WTC11 (cell line): ENCODE data around the gene SYTL4. TPM values are rescaled to one million over a fixed set of nuclear protein-coding genes. Genes with fewer than 3 reads are reported as not detected.
"Not testable (repeated sequence)": the region's sequence is repeated elsewhere in the genome, so short reads cannot be mapped to it uniquely, and the experiment has no call there.

Experiments used
- ATAC-seq: fragments of 200-7000 bp; cut with Tn5 transposase; 2 replicates; pipeline ENCODE4 v1.10.0; 2021; ENCODE audit warnings: mild to moderate bottlenecking, moderate library complexity
- CTCF ChIA-PET: fragments of 300-600 bp; sonication (Branson Sonifier 250); formaldehyde crosslinking; loops from one replicate; lab custom pipeline; 2021; ENCODE audit warnings: antibody characterized with exemption; lab: Charles Lee
- POLR2A ChIA-PET: fragments of 350-600 bp; sonication (Branson Sonifier 250); formaldehyde crosslinking; loops from one replicate; lab custom pipeline; 2021; ENCODE audit warnings: antibody characterized with exemption; lab: Charles Lee
- DNase-seq: peaks from one replicate; pipeline ENCODE4 v3.0.0; 2021; ENCODE audit warnings: low spot score
- H3K27ac Mint-ChIP-seq: 2 replicates; pipeline ENCODE4 v1.8.0; 2021; ENCODE audit warnings: mixed read lengths
- H3K27me3 Mint-ChIP-seq: 2 replicates; pipeline ENCODE4 v1.8.0; 2021; ENCODE audit warnings: low read depth, mild to moderate bottlenecking, moderate library complexity, mixed read lengths
- H3K36me3 Mint-ChIP-seq: 2 replicates; pipeline ENCODE4 v1.8.0; 2021; ENCODE audit warnings: mixed read lengths
- H3K4me1 Mint-ChIP-seq: 2 replicates; pipeline ENCODE4 v1.8.0; 2022; ENCODE audit warnings: mixed read lengths
- H3K4me3 Mint-ChIP-seq: 2 replicates; pipeline ENCODE4 v1.8.0; 2021; ENCODE audit warnings: mild to moderate bottlenecking, moderate library complexity, mixed read lengths
- H3K9me3 Mint-ChIP-seq: 2 replicates; pipeline ENCODE4 v1.8.0; 2021; ENCODE audit warnings: mixed read lengths
- ATF2 ChIP-seq: sonication (generic); formaldehyde crosslinking; IDR thresholded peaks from 2 replicates; pipeline ENCODE4 v1.8.1; 2022; ENCODE audit warnings: low read depth, missing genetic modification reagents, borderline replicate concordance
- CTCF ChIP-seq: fragments of 200-600 bp; IDR thresholded peaks from 2 replicates; pipeline ENCODE4 v1.8.0; 2022; ENCODE audit warnings: antibody characterized with exemption
- FOXJ3 ChIP-seq: sonication (generic); formaldehyde crosslinking; IDR thresholded peaks from 2 replicates; pipeline ENCODE4 v1.9.0; 2021; ENCODE audit warnings: missing genetic modification reagents, mild to moderate bottlenecking, borderline replicate concordance
- FOXK1 ChIP-seq: sonication (generic); formaldehyde crosslinking; IDR thresholded peaks from 2 replicates; pipeline ENCODE4 v1.8.0; 2022; ENCODE audit warnings: mild to moderate bottlenecking, moderate library complexity, missing genetic modification reagents
- IRF2 ChIP-seq: sonication (generic); formaldehyde crosslinking; IDR thresholded peaks from 2 replicates; pipeline ENCODE4 v1.8.0; 2022; ENCODE audit warnings: low read depth, missing genetic modification reagents, borderline replicate concordance
- MAX ChIP-seq: sonication (generic); formaldehyde crosslinking; IDR thresholded peaks from 2 replicates; pipeline ENCODE4 v1.8.0; 2022; ENCODE audit warnings: mild to moderate bottlenecking, missing genetic modification reagents
- MXD4 ChIP-seq: fragments of 250-450 bp; sonication (Bioruptor Pico); IDR thresholded peaks from 2 replicates; pipeline ENCODE4 v1.8.0; 2021; ENCODE audit warnings: mild to moderate bottlenecking, moderate library complexity, borderline replicate concordance
- OVOL2 ChIP-seq: fragments of 250-450 bp; sonication (Bioruptor Pico); IDR thresholded peaks from 2 replicates; pipeline ENCODE4 v1.9.0; 2021; ENCODE audit warnings: mild to moderate bottlenecking, borderline replicate concordance
- SMAD3 ChIP-seq: sonication (generic); formaldehyde crosslinking; IDR thresholded peaks from 2 replicates; pipeline ENCODE4 v1.8.0; 2022; ENCODE audit warnings: missing genetic modification reagents, mild to moderate bottlenecking, borderline replicate concordance
- SMAD4 ChIP-seq: sonication (generic); formaldehyde crosslinking; IDR thresholded peaks from 2 replicates; pipeline ENCODE4 v1.8.0; 2022; ENCODE audit warnings: mild to moderate bottlenecking, missing genetic modification reagents
- TCF7 ChIP-seq: sonication (generic); formaldehyde crosslinking; IDR thresholded peaks from 2 replicates; pipeline ENCODE4 v1.8.0; 2022; ENCODE audit warnings: mild to moderate bottlenecking, low read depth, missing genetic modification reagents, moderate library complexity
- ZNF232 ChIP-seq: sonication (generic); formaldehyde crosslinking; IDR thresholded peaks from 2 replicates; pipeline ENCODE4 v1.8.0; 2022; ENCODE audit warnings: mild to moderate bottlenecking, missing genetic modification reagents
- ZSCAN18 ChIP-seq: fragments of 250-450 bp; sonication (Bioruptor Pico); IDR thresholded peaks from 2 replicates; pipeline ENCODE4 v2.1.2; 2022; ENCODE audit warnings: mild to moderate bottlenecking, moderate library complexity
- total RNA-seq: library from RNA; stranded (reverse); gene quantifications from 3 replicates; pipeline ENCODE4 v1.2.3, GENCODE V29; 2021
- TF ChIP-seq, protein P1 (sequence below): sonication (generic); formaldehyde crosslinking; IDR thresholded peaks from 2 replicates; pipeline ENCODE4 v1.8.1; 2022; ENCODE audit warnings: missing genetic modification reagents, borderline replicate concordance
- TF ChIP-seq, protein P2 (sequence below): sonication (generic); formaldehyde crosslinking; IDR thresholded peaks from 2 replicates; pipeline ENCODE4 v1.8.1; 2023; ENCODE audit warnings: mild to moderate bottlenecking, missing genetic modification reagents
- TF ChIP-seq, protein P3 (sequence below): sonication (generic); formaldehyde crosslinking; IDR thresholded peaks from 2 replicates; pipeline ENCODE4 v1.8.1; 2022; ENCODE audit warnings: mild to moderate bottlenecking, moderate library complexity, missing genetic modification reagents
- TF ChIP-seq, protein P4 (sequence below): sonication (generic); formaldehyde crosslinking; IDR thresholded peaks from 2 replicates; pipeline ENCODE4 v1.8.0; 2022; ENCODE audit warnings: mild to moderate bottlenecking, missing genetic modification reagents

The SYTL4 gene
- total RNA-seq, 1 experiment from 2014 or later, result 0.31 TPM

DNA sequence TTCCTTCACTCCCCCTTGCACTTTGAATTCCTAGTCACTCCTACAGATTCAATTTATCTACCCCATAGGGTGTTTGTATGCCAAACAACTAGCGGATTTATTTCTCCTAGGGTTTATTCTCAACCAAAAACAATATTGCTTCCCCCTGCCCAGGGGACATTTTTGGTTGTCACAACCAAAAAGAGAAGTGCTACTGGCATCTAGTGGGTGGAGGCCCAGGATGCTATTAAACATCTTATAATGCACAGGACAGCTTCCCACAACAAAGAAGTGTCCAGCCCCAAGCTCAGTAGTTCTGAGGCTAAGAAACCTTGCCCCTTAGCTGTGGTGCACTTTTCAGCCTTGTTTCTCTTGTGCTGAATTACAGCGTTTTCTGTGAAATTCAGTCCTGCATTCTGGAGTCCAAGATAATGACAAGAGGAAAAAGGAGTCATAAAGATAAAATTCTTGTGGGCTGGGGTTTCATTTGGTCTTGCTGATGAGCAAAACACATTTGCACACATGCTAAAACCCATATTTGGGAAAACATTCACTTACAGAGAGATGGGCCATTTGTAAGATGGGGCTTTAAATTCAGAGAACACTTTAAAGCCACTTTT, 11.2 kb upstream of the SYTL4 start (continued):
- no peak for TF ChIP-seq CTCF
- no peak for TF ChIP-seq MAX
- no peak for TF ChIP-seq OVOL2 (CRISPR knock-in tag)
- TF ChIP-seq, protein P1, sequence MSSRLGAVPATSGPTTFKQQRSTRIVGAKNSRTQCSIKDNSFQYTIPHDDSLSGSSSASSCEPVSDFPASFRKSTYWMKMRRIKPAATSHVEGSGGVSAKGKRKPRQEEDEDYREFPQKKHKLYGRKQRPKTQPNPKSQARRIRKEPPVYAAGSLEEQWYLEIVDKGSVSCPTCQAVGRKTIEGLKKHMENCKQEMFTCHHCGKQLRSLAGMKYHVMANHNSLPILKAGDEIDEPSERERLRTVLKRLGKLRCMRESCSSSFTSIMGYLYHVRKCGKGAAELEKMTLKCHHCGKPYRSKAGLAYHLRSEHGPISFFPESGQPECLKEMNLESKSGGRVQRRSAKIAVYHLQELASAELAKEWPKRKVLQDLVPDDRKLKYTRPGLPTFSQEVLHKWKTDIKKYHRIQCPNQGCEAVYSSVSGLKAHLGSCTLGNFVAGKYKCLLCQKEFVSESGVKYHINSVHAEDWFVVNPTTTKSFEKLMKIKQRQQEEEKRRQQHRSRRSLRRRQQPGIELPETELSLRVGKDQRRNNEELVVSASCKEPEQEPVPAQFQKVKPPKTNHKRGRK (CRISPR knock-in tag), result no peak
- TF ChIP-seq ZSCAN18 (CRISPR knock-in tag), result no peak
- TF ChIP-seq, protein P2, sequence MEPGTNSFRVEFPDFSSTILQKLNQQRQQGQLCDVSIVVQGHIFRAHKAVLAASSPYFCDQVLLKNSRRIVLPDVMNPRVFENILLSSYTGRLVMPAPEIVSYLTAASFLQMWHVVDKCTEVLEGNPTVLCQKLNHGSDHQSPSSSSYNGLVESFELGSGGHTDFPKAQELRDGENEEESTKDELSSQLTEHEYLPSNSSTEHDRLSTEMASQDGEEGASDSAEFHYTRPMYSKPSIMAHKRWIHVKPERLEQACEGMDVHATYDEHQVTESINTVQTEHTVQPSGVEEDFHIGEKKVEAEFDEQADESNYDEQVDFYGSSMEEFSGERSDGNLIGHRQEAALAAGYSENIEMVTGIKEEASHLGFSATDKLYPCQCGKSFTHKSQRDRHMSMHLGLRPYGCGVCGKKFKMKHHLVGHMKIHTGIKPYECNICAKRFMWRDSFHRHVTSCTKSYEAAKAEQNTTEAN, result no peak
- TF ChIP-seq ATF2 (CRISPR knock-in tag), result no peak
- TF ChIP-seq FOXK1 (CRISPR knock-in tag), result no peak
- TF ChIP-seq IRF2 (CRISPR knock-in tag), result no peak
- TF ChIP-seq MXD4 (CRISPR knock-in tag), result no peak
- TF ChIP-seq, protein P3, sequence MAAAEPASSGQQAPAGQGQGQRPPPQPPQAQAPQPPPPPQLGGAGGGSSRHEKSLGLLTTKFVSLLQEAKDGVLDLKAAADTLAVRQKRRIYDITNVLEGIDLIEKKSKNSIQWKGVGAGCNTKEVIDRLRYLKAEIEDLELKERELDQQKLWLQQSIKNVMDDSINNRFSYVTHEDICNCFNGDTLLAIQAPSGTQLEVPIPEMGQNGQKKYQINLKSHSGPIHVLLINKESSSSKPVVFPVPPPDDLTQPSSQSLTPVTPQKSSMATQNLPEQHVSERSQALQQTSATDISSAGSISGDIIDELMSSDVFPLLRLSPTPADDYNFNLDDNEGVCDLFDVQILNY (CRISPR knock-in tag), result no peak

DNA sequence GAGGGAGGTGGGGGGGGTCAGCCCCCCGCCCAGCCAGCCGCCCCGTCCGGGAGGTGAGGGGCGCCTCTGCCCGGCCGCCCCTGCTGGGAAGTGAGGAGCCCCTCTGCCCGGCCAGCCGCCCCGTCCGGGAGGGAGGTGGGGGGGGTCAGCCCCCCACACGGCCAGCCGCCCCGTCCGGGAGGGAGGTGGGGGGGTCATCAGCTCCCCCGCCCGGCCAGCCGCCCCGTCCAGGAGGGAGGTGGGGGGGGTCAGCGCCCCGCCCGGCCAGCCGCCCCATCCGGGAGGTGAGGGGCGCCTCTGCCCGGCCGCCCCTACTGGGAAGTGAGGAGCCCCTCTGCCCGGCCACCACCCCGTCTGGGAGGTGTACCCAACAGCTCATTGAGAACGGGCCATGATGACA, 7.9 kb downstream of the SYTL4 start:
- not testable (repeated sequence) for H3K36me3 Mint-ChIP-seq

GRCh38 chrX:100721328-100721727, 10.6 kb downstream of the SYTL4 start:
- ATAC-seq, result no peak
- CTCF ChIA-PET, result interaction anchor here (1.0 to 1.6 kb wide), 2 partner anchors 10 to 47 kb away, joined by 3 to 4 read pairs; no protein-coding TSS in a partner anchor
- TF ChIP-seq SMAD4 (no peak), SMAD3 (CRISPR knock-in tag) (no peak), FOXJ3 (CRISPR knock-in tag) (no peak), TCF7 (CRISPR knock-in tag) (no peak), ZNF232 (CRISPR knock-in tag) (no peak)
- TF ChIP-seq, protein P4, sequence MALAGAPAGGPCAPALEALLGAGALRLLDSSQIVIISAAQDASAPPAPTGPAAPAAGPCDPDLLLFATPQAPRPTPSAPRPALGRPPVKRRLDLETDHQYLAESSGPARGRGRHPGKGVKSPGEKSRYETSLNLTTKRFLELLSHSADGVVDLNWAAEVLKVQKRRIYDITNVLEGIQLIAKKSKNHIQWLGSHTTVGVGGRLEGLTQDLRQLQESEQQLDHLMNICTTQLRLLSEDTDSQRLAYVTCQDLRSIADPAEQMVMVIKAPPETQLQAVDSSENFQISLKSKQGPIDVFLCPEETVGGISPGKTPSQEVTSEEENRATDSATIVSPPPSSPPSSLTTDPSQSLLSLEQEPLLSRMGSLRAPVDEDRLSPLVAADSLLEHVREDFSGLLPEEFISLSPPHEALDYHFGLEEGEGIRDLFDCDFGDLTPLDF (CRISPR knock-in tag), result no peak
- peaks cover 18% of the 10 kb centered on the region for H3K9me3 Mint-ChIP-seq
- no peak overlapping the region for H3K4me3 Mint-ChIP-seq
- no peak overlapping the region for H3K27ac Mint-ChIP-seq
- H3K27me3 Mint-ChIP-seq, result peaks cover 2% of the 10 kb centered on the region; the same call in 1 of the 2 replicates
- H3K4me1 Mint-ChIP-seq, result no peaks in the 10 kb centered on the region
- POLR2A ChIA-PET, result no interaction called here
- H3K36me3 Mint-ChIP-seq, result peaks cover 10% of the 10 kb centered on the region
- DNase-seq, result no peak

More for the DNA sequence above, 7.9 kb downstream of the SYTL4 start:
- H3K4me1 Mint-ChIP-seq, H3K4me3 Mint-ChIP-seq, CTCF ChIA-PET, DNase-seq, H3K27ac Mint-ChIP-seq, ATAC-seq, POLR2A ChIA-PET: not testable (repeated sequence)
- Mint-ChIP-seq H3K27me3 (peaks cover 20% of the 10 kb centered on the region), H3K9me3 (peaks cover 18% of the 10 kb centered on the region)
